K562 (cell line): Measurements from ENCODE around the gene STIL. TPM values are rescaled to one million over a fixed set of nuclear protein-coding genes. Genes with fewer than 3 reads are reported as not detected.
A peak's percentile ranks its signal among the peaks of the same experiment; 100 is the strongest.

Experiments used
- GATAD2B ChIP-seq: fragments of 450-650 bp; IDR thresholded peaks from 2 replicates; pipeline ENCODE4 v1.6.1; 2017; ENCODE audit warnings: mild to moderate bottlenecking, borderline replicate concordance
- HMG20A ChIP-seq: fragments of 450-650 bp; formaldehyde crosslinking; conservative IDR thresholded peaks from 2 replicates; pipeline ENCODE4 v1.4.0; 2020; ENCODE audit warnings: mild to moderate bottlenecking, mixed read lengths
- KDM2B ChIP-seq: fragments of 250-450 bp; sonication (Bioruptor Pico); IDR thresholded peaks from 2 replicates; pipeline ENCODE4 v1.8.0; 2021; ENCODE audit warnings: mild to moderate bottlenecking, moderate library complexity
- KLF10 ChIP-seq: fragments of 250-450 bp; sonication (Bioruptor Pico); IDR thresholded peaks from 2 replicates; pipeline ENCODE4 v1.6.1; 2021; ENCODE audit warnings: matching md5 sums
- NFIC ChIP-seq: fragments of 450-650 bp; IDR thresholded peaks from 2 replicates; pipeline ENCODE4 v1.6.1; 2017; ENCODE audit warnings: mild to moderate bottlenecking, inconsistent platforms
- NFRKB ChIP-seq: fragments of 450-650 bp; IDR thresholded peaks from 2 replicates; pipeline ENCODE4 v1.6.1; 2016; ENCODE audit warnings: low read depth
- U2AF2 ChIP-seq: fragments of 200-400 bp; formaldehyde crosslinking; optimal IDR thresholded peaks from 2 replicates; pipeline ENCODE3; 2017; ENCODE audit warnings: low read depth, mild to moderate bottlenecking, low read length
- ZNF408 ChIP-seq: fragments of 250-450 bp; sonication (Bioruptor Pico); IDR thresholded peaks from 2 replicates; pipeline ENCODE4 v1.4.0; 2020; ENCODE audit warnings: low read depth, mild to moderate bottlenecking, moderate library complexity
- ZNF780A ChIP-seq: fragments of 250-450 bp; sonication (Bioruptor Pico); IDR thresholded peaks from 2 replicates; pipeline ENCODE4 v1.5.0; 2021; ENCODE audit warnings: mild to moderate bottlenecking
- polyA plus RNA-seq, 8 experiments: library from polyadenylated mRNA; depleted of rRNA in 4 of 8; stranded (reverse) in 5 of 8; unstranded in 3 of 8; fragments of >200 nt; fragmentation: Nextera tagmentation in 2 of 8; fragmentation: Illumina TruSeq in 1 of 8; extraction: Ambion mirVana in 2 of 8; extraction: Trizol in 1 of 8; gene quantifications; 2 replicates each; pipeline versions ENCODE4 v1.2.1 to v1.2.3, GENCODE V29; 2011 to 2014; ENCODE audit warnings: inconsistent platforms in 1 of 8, missing spikeins in 1 of 8
- total RNA-seq, 7 experiments: library from RNA; depleted of rRNA in 6 of 7; stranded (reverse); fragments of >200 nt in 6 of 7; fragmentation: Illumina TruSeq in 2 of 7; extraction: Trizol in 2 of 7; gene quantifications; 2 replicates each; pipeline versions ENCODE4 v1.2.1 to v1.2.3, GENCODE V29; 2011 to 2021; ENCODE audit warnings: low replicate concordance in 1 of 7
- TF ChIP-seq, protein P1 (sequence below): fragments of 200-600 bp; sonication (generic); IDR thresholded peaks from one replicate; pipeline ENCODE4 v1.6.1; 2012; ENCODE audit warnings: mild to moderate bottlenecking, low read depth, low read length, inconsistent platforms
- TF ChIP-seq, protein P2 (sequence below): fragments of 150-350 bp; conservative IDR thresholded peaks from 2 replicates; pipeline ENCODE4 v1.6.1; 2014; ENCODE audit warnings: low read length
- TF ChIP-seq, protein P3 (sequence below), 2 experiments: IDR thresholded peaks; 2 replicates each; pipeline ENCODE4 v1.6.1; 2011; ENCODE audit warnings: borderline replicate concordance in 1 of 2, control low read depth in 1 of 2, low read depth in 1 of 2, low read length in 1 of 2, mild to moderate bottlenecking in 1 of 2, mixed read lengths in 1 of 2, moderate library complexity in 1 of 2; ENCODE audit not compliant: insufficient read depth in 1 of 2, insufficient read length in 1 of 2, poor library complexity in 1 of 2, severe bottlenecking in 1 of 2; ENCODE audit errors: extremely low read depth in 1 of 2

The STIL gene
- total and polyA plus RNA-seq, 9 of the 15 experiments (the other 6 are each of a cell fraction or from before 2014, with no cell fraction given) = 10.5 to 77.4 (median 39.6) TPM

DNA sequence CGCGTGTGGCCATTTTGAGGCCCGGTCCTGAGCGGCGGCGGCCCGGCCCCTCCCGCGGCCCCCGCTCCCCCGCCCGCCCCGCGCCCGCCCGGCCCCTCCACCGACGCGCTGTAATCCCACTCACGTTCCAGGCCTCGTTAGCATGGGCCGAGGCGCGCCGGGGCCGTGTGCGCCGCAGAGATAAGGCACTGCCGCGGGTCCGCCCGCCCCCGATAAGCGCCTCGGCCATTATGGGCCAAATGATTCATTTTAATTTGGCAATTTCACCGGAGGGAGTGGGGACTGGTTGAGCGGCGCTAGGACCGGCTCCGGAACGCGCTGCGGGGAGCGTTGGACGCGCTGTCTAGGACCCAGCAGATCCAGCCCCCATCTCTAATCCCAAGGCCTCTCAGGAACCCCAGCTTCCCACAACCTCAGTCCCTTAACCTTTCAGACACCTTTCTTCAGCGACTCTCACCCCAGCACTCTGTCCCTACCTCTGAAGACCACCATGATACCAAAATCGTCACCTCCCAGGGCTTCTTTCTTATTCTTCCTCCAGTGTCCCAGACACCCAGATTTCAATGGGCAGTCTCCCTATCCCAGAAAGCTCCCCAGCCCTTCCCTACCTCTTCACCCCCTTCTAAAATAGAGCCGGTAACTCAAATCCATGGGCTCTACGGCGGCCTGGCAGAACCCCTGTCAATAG, 81.6 kb downstream of the STIL start, which contains the start of gene TAL1 (continued):
- TF ChIP-seq, protein P1, sequence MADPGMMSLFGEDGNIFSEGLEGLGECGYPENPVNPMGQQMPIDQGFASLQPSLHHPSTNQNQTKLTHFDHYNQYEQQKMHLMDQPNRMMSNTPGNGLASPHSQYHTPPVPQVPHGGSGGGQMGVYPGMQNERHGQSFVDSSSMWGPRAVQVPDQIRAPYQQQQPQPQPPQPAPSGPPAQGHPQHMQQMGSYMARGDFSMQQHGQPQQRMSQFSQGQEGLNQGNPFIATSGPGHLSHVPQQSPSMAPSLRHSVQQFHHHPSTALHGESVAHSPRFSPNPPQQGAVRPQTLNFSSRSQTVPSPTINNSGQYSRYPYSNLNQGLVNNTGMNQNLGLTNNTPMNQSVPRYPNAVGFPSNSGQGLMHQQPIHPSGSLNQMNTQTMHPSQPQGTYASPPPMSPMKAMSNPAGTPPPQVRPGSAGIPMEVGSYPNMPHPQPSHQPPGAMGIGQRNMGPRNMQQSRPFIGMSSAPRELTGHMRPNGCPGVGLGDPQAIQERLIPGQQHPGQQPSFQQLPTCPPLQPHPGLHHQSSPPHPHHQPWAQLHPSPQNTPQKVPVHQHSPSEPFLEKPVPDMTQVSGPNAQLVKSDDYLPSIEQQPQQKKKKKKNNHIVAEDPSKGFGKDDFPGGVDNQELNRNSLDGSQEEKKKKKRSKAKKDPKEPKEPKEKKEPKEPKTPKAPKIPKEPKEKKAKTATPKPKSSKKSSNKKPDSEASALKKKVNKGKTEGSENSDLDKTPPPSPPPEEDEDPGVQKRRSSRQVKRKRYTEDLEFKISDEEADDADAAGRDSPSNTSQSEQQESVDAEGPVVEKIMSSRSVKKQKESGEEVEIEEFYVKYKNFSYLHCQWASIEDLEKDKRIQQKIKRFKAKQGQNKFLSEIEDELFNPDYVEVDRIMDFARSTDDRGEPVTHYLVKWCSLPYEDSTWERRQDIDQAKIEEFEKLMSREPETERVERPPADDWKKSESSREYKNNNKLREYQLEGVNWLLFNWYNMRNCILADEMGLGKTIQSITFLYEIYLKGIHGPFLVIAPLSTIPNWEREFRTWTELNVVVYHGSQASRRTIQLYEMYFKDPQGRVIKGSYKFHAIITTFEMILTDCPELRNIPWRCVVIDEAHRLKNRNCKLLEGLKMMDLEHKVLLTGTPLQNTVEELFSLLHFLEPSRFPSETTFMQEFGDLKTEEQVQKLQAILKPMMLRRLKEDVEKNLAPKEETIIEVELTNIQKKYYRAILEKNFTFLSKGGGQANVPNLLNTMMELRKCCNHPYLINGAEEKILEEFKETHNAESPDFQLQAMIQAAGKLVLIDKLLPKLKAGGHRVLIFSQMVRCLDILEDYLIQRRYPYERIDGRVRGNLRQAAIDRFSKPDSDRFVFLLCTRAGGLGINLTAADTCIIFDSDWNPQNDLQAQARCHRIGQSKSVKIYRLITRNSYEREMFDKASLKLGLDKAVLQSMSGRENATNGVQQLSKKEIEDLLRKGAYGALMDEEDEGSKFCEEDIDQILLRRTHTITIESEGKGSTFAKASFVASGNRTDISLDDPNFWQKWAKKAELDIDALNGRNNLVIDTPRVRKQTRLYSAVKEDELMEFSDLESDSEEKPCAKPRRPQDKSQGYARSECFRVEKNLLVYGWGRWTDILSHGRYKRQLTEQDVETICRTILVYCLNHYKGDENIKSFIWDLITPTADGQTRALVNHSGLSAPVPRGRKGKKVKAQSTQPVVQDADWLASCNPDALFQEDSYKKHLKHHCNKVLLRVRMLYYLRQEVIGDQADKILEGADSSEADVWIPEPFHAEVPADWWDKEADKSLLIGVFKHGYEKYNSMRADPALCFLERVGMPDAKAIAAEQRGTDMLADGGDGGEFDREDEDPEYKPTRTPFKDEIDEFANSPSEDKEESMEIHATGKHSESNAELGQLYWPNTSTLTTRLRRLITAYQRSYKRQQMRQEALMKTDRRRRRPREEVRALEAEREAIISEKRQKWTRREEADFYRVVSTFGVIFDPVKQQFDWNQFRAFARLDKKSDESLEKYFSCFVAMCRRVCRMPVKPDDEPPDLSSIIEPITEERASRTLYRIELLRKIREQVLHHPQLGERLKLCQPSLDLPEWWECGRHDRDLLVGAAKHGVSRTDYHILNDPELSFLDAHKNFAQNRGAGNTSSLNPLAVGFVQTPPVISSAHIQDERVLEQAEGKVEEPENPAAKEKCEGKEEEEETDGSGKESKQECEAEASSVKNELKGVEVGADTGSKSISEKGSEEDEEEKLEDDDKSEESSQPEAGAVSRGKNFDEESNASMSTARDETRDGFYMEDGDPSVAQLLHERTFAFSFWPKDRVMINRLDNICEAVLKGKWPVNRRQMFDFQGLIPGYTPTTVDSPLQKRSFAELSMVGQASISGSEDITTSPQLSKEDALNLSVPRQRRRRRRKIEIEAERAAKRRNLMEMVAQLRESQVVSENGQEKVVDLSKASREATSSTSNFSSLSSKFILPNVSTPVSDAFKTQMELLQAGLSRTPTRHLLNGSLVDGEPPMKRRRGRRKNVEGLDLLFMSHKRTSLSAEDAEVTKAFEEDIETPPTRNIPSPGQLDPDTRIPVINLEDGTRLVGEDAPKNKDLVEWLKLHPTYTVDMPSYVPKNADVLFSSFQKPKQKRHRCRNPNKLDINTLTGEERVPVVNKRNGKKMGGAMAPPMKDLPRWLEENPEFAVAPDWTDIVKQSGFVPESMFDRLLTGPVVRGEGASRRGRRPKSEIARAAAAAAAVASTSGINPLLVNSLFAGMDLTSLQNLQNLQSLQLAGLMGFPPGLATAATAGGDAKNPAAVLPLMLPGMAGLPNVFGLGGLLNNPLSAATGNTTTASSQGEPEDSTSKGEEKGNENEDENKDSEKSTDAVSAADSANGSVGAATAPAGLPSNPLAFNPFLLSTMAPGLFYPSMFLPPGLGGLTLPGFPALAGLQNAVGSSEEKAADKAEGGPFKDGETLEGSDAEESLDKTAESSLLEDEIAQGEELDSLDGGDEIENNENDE = no peak
- TF ChIP-seq, protein P2, sequence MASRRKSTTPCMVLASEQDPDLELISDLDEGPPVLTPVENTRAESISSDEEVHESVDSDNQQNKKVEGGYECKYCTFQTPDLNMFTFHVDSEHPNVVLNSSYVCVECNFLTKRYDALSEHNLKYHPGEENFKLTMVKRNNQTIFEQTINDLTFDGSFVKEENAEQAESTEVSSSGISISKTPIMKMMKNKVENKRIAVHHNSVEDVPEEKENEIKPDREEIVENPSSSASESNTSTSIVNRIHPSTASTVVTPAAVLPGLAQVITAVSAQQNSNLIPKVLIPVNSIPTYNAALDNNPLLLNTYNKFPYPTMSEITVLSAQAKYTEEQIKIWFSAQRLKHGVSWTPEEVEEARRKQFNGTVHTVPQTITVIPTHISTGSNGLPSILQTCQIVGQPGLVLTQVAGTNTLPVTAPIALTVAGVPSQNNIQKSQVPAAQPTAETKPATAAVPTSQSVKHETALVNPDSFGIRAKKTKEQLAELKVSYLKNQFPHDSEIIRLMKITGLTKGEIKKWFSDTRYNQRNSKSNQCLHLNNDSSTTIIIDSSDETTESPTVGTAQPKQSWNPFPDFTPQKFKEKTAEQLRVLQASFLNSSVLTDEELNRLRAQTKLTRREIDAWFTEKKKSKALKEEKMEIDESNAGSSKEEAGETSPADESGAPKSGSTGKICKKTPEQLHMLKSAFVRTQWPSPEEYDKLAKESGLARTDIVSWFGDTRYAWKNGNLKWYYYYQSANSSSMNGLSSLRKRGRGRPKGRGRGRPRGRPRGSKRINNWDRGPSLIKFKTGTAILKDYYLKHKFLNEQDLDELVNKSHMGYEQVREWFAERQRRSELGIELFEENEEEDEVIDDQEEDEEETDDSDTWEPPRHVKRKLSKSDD = 0 out of 2 replicates have a peak, but pooled peaks have one; percentile 19
- TF ChIP-seq GATAD2B = peak; percentile 99
- peak; percentile 95 for TF ChIP-seq NFIC
- no peak; the same call in 1 of the 2 replicates for TF ChIP-seq NFRKB
- TF ChIP-seq U2AF2 = no peak
- TF ChIP-seq ZNF408 = no peak
- TF ChIP-seq KDM2B (CRISPR knock-in tag) = peak; percentile 98
- no peak for TF ChIP-seq KLF10 (CRISPR knock-in tag)
- TF ChIP-seq, protein P3, sequence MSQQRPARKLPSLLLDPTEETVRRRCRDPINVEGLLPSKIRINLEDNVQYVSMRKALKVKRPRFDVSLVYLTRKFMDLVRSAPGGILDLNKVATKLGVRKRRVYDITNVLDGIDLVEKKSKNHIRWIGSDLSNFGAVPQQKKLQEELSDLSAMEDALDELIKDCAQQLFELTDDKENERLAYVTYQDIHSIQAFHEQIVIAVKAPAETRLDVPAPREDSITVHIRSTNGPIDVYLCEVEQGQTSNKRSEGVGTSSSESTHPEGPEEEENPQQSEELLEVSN (IDR thresholded peaks at IDR 0.05; ENCODE audit: borderline replicate concordance in 1 of 2, extremely low read depth in 1 of 2, insufficient read depth in 1 of 2, insufficient read length in 1 of 2, low read depth in 1 of 2, low read length in 1 of 2, poor library complexity in 1 of 2, severe bottlenecking in 1 of 2) = peak; percentile 22 to 52
- no peak for TF ChIP-seq ZNF780A (CRISPR knock-in tag)
- no peak for TF ChIP-seq HMG20A (CRISPR knock-in tag)
